Measurements from ENCODE around the gene OR12D3. TPM values are rescaled to one million over a fixed set of nuclear protein-coding genes. Genes with fewer than 3 reads are reported as not detected.
"Not testable (repeated sequence)": the region's sequence is repeated elsewhere in the genome, so short reads cannot be mapped to it uniquely, and the experiment has no call there.

The OR12D3 gene
- total RNA-seq (2014; rRNA removed), result not detected in 2 replicates
- not detected for polyA plus RNA-seq (2012)

DNA sequence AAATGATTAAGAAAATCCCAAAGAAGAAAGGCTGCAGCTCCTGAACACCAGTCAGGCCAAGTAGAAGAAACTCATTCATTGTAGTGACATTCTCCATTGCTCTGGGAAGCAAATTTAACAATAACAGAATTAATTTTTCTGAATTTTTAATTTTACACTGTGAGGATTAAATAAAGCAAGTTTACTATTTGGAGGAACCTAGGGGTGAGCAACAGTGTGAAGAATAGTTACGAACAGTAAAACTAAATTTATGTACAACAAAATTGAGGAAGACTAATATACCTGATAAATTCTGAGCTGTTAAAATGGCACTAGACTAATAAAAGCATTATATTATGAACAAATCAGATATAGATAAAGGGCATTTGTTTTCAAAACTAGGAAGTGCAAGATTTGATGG lies at the start of gene OR12D3:
Gene OR12D3 (minus strand): TSS at position 101 of the 400 bp plus-strand sequence. CDS start 4 bp downstream, at position 97.
- DNase-seq (ENCODE audit: low read depth), result no peak

DNA sequence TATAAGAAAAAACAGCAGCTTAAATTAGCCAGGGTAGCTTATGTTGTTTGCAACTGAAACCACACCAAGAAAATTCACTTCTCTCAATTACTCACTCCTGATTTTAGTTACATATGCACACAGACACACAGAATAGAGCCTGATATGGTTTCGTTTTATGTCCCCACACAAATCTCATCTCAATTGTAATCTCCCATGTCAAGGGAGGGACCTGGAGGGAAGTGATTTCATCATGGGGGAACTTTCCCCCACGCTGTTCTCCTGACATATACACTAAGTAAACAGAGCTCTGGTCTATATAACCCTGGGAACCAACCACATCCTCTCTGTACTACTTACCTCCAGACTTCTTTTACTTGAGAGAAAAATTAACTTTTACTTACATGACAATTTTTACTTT lies 49.5 kb upstream of the OR12D3 start:
- no peak for DNase-seq (ENCODE audit: low read depth)

GRCh38 chr6:29424168-29424567 lies 49.1 kb upstream of the OR12D3 start:
- no peak for DNase-seq (ENCODE audit: low read depth)

DNA sequence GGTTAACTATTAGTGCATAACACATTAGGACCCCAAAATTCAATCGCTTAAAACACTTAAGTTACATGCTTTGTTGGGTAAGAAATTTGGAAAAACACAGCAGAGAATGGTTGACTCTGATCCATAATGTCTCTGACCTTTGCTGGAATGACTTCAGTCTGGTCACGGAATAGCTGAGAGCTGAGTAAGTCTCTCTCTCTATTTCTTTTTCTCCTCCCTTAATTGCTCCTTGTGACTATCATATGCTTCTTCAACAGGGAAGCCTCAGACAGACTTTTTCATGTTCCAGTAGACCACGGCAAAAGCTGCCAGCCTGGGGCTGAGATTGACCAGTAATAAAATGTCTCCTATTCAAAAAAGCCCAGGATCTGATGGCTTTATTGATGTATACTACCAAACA lies 44.4 kb upstream of the OR12D3 start:
- DNase-seq (ENCODE audit: low read depth), result no peak

GRCh38 chr6:29414588-29414987 lies 39.5 kb upstream of the OR12D3 start, which contains the start of gene OR12D1:
TSS of gene OR12D1 (plus strand) at chr6:29414928.
- no peak for DNase-seq (ENCODE audit: low read depth)

- no peak for DNase-seq (ENCODE audit: low read depth)
These were observed 28.7 kb upstream of the OR12D3 start for GRCh38 chr6:29403801-29404200.

DNA sequence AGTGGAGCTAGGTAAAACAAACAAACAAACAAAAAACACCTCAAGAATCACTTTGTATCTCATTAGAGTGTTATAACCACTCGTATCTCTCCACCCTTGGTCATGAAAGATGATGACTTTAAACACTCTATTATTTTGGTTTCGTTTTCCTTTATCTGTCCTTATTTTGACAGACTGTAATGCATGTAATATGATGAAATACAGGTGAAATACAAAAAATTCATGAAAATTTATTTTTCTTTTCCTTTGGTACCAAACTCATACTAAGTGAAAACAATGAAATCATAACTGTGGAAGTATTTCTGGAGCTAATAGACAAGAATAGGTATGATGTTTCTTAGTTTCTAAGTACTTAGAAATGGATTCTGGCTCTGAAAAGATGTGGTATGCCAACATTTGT lies 24.4 kb upstream of the OR12D3 start:
- DNase-seq (ENCODE audit: low read depth), result no peak

DNA sequence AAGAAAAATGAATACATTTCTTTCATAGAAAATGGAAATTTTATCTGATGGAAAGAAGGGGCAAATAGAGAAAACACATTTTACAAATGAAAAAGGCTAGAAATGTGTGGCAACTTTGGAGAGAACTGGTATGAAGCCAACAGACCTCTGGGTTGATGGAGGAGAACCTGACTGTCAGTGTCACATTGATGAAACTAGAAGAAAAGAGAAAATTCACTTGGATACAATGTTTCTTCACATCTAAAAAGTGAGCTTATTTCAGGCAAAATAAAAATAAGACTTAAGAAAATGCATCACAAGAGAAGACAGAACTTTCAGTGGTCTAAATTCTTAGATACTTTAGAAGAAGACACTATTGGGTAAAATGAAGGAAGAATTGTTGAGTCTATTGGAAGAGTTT lies 20.2 kb upstream of the OR12D3 start, which contains the start of gene OR12D2:
Gene OR12D2 (plus strand): TSS at position 301 of the 400 bp plus-strand sequence. CDS start 1,069 bp downstream, outside the sequence.
- no peak for DNase-seq (ENCODE audit: low read depth)

- no peak for DNase-seq (ENCODE audit: low read depth)
These were observed 13.4 kb upstream of the OR12D3 start for GRCh38 chr6:29388533-29388932.

GRCh38 chr6:29376003-29376402 lies 912 bp upstream of the OR12D3 start:
- DNase-seq (ENCODE audit: low read depth), result no peak

GRCh38 chr6:29368765-29369164 lies 6.3 kb downstream of the OR12D3 start, which contains the start of gene OR5V1:
TSS of gene OR5V1 (minus strand) at chr6:29368865. CDS start at chr6:29356195, 12,670 bp downstream.
- DNase-seq (ENCODE audit: low read depth), result no peak

- no peak for DNase-seq (ENCODE audit: low read depth)
These were observed 19.5 kb downstream of the OR12D3 start for GRCh38 chr6:29355603-29356002.

DNA sequence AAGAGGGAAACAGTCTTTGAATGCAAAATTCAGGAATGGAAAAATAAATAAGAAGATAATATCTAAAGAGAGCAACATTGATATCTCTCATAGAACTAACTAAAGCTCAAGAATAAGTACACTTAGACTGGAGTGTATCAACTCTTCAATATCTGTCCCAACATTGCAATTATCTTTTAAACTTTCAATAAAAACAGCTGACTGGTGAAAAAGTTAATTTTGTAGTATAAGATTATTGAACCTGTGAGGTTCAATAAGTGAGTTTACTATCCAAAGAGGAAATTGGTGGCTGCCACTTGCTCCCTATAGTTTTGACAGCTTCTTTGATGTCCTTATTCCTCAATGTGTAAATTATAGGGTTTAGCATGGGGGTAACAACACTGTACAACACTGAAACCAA lies 20.1 kb downstream of the OR12D3 start:
- no peak for DNase-seq (ENCODE audit: low read depth)

- not testable (repeated sequence) for DNase-seq (ENCODE audit: low read depth)
These were observed 25.7 kb downstream of the OR12D3 start for GRCh38 chr6:29349348-29349747.

- no peak for DNase-seq (ENCODE audit: low read depth)
These were observed 29.7 kb downstream of the OR12D3 start for GRCh38 chr6:29345380-29345779.

DNA sequence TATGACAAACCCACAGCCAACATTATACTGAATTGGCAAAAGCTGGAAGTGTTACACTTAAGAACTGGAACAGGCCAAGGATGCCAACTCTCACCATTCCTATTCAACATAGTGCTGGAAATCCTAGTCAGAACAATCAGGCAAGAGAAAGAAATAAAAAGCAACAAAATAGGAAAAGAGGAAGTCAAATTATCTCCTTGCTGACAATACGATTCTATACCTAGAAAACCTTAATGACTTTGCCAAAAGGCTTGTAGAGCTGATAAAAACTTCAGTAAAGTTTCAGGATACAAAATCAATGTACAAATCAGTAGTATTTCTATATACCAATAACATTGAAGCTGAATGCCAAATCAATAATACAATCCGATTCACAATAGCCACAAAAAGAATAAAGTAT lies 38.8 kb downstream of the OR12D3 start:
- DNase-seq (ENCODE audit: low read depth), result no peak

DNA sequence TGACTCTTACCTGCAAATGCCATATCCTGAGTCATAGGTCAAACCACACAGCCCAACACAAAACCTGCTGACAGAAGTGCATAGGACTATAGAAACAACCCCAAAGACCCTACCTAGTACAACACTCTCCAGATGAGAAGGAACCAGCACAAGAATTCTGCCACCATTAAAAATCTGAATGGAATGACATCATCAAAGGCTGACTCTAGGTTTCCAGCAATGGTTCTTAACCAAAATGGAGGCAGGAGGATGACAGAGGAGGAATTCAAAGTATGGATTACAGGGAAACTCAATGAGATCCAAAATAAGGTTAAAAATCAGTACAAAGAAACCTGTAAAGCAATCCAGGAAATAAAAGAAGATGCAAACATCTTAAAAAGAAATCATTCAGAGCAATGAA lies 42.4 kb downstream of the OR12D3 start:
- no peak for DNase-seq (ENCODE audit: low read depth)

- DNase-seq (ENCODE audit: low read depth), result no peak
These were observed 49.3 kb downstream of the OR12D3 start for GRCh38 chr6:29325777-29326176.

Other genes with a start within 250 kb of the OR12D3 start
- not detected in 2 replicates for gene OR2J2, start 204.4 kb downstream of the OR12D3 start, total RNA-seq (2014; rRNA removed)
- not detected in 2 replicates for gene OR14J1, start 73.6 kb downstream of the OR12D3 start, total RNA-seq (2014; rRNA removed)
- gene OR5V1, start 6.4 kb downstream of the OR12D3 start, total RNA-seq (2014; rRNA removed), result not detected in 2 replicates
- gene OR12D2, start 20.3 kb upstream of the OR12D3 start, total RNA-seq (2014; rRNA removed), result not detected in 2 replicates
- gene OR12D1, start 39.6 kb upstream of the OR12D3 start, total RNA-seq (2014; rRNA removed), result not detected in 2 replicates
- gene OR10C1, start 64.0 kb upstream of the OR12D3 start, total RNA-seq (2014; rRNA removed), result not detected in 2 replicates
- not detected in 2 replicates for gene OR11A1, start 81.8 kb upstream of the OR12D3 start, total RNA-seq (2014; rRNA removed)
- gene OR2H1, start 81.9 kb upstream of the OR12D3 start, total RNA-seq (2014; rRNA removed), result not detected in 2 replicates
- not detected in 2 replicates for gene MAS1L, start 112.7 kb upstream of the OR12D3 start, total RNA-seq (2014; rRNA removed)
- gene UBD, start 184.4 kb upstream of the OR12D3 start, total RNA-seq (2014; rRNA removed), result not detected in 2 replicates
- gene OR2H2, start 209.8 kb upstream of the OR12D3 start, total RNA-seq (2014; rRNA removed), result not detected in 2 replicates